ENCODE measurements around the gene USP26. TPM values are rescaled to one million over a fixed set of nuclear protein-coding genes. Genes with fewer than 3 reads are reported as not detected.
"Not testable (repeated sequence)": the region's sequence is repeated elsewhere in the genome, so short reads cannot be mapped to it uniquely, and the experiment has no call there.

USP26 gene, protein sequence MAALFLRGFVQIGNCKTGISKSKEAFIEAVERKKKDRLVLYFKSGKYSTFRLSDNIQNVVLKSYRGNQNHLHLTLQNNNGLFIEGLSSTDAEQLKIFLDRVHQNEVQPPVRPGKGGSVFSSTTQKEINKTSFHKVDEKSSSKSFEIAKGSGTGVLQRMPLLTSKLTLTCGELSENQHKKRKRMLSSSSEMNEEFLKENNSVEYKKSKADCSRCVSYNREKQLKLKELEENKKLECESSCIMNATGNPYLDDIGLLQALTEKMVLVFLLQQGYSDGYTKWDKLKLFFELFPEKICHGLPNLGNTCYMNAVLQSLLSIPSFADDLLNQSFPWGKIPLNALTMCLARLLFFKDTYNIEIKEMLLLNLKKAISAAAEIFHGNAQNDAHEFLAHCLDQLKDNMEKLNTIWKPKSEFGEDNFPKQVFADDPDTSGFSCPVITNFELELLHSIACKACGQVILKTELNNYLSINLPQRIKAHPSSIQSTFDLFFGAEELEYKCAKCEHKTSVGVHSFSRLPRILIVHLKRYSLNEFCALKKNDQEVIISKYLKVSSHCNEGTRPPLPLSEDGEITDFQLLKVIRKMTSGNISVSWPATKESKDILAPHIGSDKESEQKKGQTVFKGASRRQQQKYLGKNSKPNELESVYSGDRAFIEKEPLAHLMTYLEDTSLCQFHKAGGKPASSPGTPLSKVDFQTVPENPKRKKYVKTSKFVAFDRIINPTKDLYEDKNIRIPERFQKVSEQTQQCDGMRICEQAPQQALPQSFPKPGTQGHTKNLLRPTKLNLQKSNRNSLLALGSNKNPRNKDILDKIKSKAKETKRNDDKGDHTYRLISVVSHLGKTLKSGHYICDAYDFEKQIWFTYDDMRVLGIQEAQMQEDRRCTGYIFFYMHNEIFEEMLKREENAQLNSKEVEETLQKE
- not detected for total RNA-seq

DNA sequence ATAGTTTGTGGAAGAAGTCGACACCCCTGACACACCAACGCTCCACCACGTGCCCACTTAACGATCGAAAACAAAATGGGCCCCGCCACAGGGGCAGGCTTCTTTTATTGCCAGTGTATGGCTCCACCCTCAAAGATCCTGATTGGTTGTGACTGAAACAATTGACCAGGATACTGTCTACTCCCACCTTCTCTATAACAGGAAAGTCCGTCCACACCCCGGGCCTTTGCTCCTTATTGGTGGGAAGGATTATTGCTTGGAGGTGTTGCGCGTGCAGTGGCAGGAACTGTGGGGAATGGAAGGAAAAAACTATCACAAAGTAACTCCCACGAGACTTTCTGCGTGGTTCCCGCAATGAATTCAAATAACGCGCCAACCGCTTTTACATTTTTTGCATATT, at the start of gene USP26:
TSS of gene USP26 (minus strand) at position 79 of the 400 bp plus-strand sequence. CDS start 68,889 bp downstream, outside the sequence.
- no peaks in the 10 kb centered on the region for H3K9me3 Mint-ChIP-seq (ENCODE audit: insufficient read depth)
- no peak within 1 kb of the TSS for H3K4me3 Mint-ChIP-seq
- no peaks in the 10 kb centered on the region for H3K4me1 Mint-ChIP-seq (ENCODE audit: low read depth)
- H3K27me3 Mint-ChIP-seq (ENCODE audit: low read depth), result no peaks in the 10 kb centered on the region
- ATAC-seq (no peak), DNase-seq (no peak)
- H3K36me3 Mint-ChIP-seq (ENCODE audit: low read depth), result no peaks in the 10 kb centered on the region
- H3K27ac Mint-ChIP-seq, result no peak within 1 kb of the TSS
- POLR2A ChIA-PET, result no interaction called here
- CTCF ChIA-PET, result no interaction called here

- no peak overlapping the region for H3K27ac Mint-ChIP-seq
- no peaks in the 10 kb centered on the region for H3K27me3 Mint-ChIP-seq (ENCODE audit: low read depth)
- no peaks in the 10 kb centered on the region for H3K36me3 Mint-ChIP-seq (ENCODE audit: low read depth)
- H3K9me3 Mint-ChIP-seq (ENCODE audit: insufficient read depth), result no peaks in the 10 kb centered on the region
- DNase-seq, result no peak
- CTCF ChIA-PET, result no interaction called here
- H3K4me3 Mint-ChIP-seq, result no peak overlapping the region
- no peaks in the 10 kb centered on the region for H3K4me1 Mint-ChIP-seq (ENCODE audit: low read depth)
- no peak for ATAC-seq
- POLR2A ChIA-PET, result no interaction called here
These were observed 37.4 kb upstream of the USP26 start for GRCh38 chrX:133134282-133134681.

- ATAC-seq (no peak), DNase-seq (no peak)
- H3K4me1 Mint-ChIP-seq (ENCODE audit: low read depth), result no peaks in the 10 kb centered on the region
- H3K9me3 Mint-ChIP-seq (ENCODE audit: insufficient read depth), result no peaks in the 10 kb centered on the region
- H3K27ac Mint-ChIP-seq, result no peak overlapping the region
- no peaks in the 10 kb centered on the region for H3K27me3 Mint-ChIP-seq (ENCODE audit: low read depth)
- POLR2A ChIA-PET, result no interaction called here
- no peaks in the 10 kb centered on the region for H3K36me3 Mint-ChIP-seq (ENCODE audit: low read depth)
- no peak overlapping the region for H3K4me3 Mint-ChIP-seq
- CTCF ChIA-PET, result no interaction called here
These were observed 23.5 kb upstream of the USP26 start for GRCh38 chrX:133120406-133120805.

GRCh38 chrX:133094098-133094731, 2.7 kb downstream of the USP26 start:
- Mint-ChIP-seq H3K36me3 (ENCODE audit: low read depth) (no peaks in the 10 kb centered on the region), H3K9me3 (ENCODE audit: insufficient read depth) (no peaks in the 10 kb centered on the region), H3K4me3 (no peak overlapping the region), H3K4me1 (ENCODE audit: low read depth) (no peaks in the 10 kb centered on the region), H3K27me3 (ENCODE audit: low read depth) (no peaks in the 10 kb centered on the region), H3K27ac (no peak overlapping the region)
- ATAC-seq, result no peak
- DNase-seq, result no peak
- POLR2A ChIA-PET, result no interaction called here
- CTCF ChIA-PET, result no interaction called here

- CTCF ChIA-PET, result no interaction called here
- H3K36me3 Mint-ChIP-seq (ENCODE audit: low read depth), result no peaks in the 10 kb centered on the region
- DNase-seq, result no peak
- H3K4me3 Mint-ChIP-seq, result no peak overlapping the region
- H3K27me3 Mint-ChIP-seq (ENCODE audit: low read depth), result no peaks in the 10 kb centered on the region
- POLR2A ChIA-PET, result no interaction called here
- no peak for ATAC-seq
- H3K4me1 Mint-ChIP-seq (ENCODE audit: low read depth), result no peaks in the 10 kb centered on the region
- no peaks in the 10 kb centered on the region for H3K9me3 Mint-ChIP-seq (ENCODE audit: insufficient read depth)
- H3K27ac Mint-ChIP-seq, result no peak overlapping the region
These were observed 6.6 kb downstream of the USP26 start for GRCh38 chrX:133090236-133090809.

DNA sequence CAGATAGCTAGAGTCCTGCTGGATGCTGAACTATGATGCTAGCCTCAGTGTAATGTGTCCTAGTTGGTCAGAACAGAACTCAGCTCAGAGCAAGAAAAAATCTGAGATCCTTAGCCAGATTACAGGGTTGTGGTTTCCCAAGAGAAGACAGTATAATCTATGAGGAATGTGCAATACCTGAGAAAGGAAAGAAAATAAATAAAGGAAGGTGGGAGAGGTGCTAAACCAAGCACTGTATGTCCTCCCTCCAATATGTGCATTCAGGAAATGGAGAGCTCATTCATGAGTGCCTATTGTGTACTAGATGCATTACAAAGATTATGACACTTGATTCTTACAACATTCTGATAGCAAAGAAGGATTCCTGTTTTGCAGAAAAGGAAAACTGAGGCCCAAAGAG, 7.5 kb downstream of the USP26 start:
- ATAC-seq (no peak), DNase-seq (no peak)
- Mint-ChIP-seq H3K27ac (no peak overlapping the region), H3K36me3 (ENCODE audit: low read depth) (no peaks in the 10 kb centered on the region), H3K4me3 (no peak overlapping the region), H3K27me3 (ENCODE audit: low read depth) (no peaks in the 10 kb centered on the region), H3K9me3 (ENCODE audit: insufficient read depth) (no peaks in the 10 kb centered on the region), H3K4me1 (ENCODE audit: low read depth) (no peaks in the 10 kb centered on the region)
- ChIA-PET POLR2A (no interaction called here), CTCF (no interaction called here)

DNA sequence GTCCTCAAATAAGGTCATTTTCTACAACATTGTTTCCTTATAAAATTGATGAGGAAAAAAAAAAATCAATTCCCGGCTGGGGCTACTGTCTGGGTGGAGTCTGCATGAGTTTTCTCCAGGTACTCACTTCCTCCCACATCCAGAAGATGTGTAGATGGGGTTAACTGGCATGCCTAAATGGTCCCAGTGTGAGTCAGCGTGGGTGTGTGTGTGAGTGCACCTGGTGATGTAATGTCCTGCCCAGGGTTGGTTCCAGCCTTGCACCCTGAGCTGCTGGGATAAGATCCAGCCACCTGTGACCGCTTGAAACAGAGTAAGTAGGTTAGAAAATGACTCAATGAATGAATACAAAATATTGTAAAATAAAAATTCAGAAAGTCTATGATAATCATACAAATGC, 11.1 kb downstream of the USP26 start:
- ChIA-PET CTCF (no interaction called here), POLR2A (no interaction called here)
- Mint-ChIP-seq H3K4me3 (no peak overlapping the region), H3K4me1 (ENCODE audit: low read depth) (peaks cover 2% of the 10 kb centered on the region), H3K27ac (no peak overlapping the region), H3K9me3 (ENCODE audit: insufficient read depth) (no peaks in the 10 kb centered on the region), H3K36me3 (ENCODE audit: low read depth) (no peaks in the 10 kb centered on the region), H3K27me3 (ENCODE audit: low read depth) (no peaks in the 10 kb centered on the region)
- DNase-seq, result no peak
- no peak for ATAC-seq

DNA sequence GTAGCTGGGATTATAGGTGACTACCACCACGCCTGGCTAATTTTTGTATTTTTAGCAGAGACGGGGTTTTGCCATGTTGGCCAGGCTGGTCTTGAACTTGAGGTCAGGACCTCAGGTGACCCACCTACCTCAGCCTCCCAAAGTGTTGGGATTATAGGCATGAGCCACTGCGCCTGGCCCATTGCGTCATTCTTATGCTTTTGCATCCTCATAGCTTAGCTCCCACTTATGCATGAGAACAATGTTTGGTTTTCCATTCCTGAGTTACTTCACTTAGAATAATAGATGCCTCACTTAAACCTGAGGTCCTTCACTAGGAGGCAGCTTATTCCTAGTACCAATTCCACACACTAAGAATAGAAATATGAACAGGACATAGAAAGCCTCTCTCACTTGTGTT, 11.9 kb downstream of the USP26 start:
- H3K27me3 Mint-ChIP-seq (ENCODE audit: low read depth); H3K4me1 Mint-ChIP-seq (ENCODE audit: low read depth); POLR2A ChIA-PET; ATAC-seq; H3K4me3 Mint-ChIP-seq; H3K27ac Mint-ChIP-seq; DNase-seq; H3K9me3 Mint-ChIP-seq (ENCODE audit: insufficient read depth); H3K36me3 Mint-ChIP-seq (ENCODE audit: low read depth); CTCF ChIA-PET: not testable (repeated sequence)

- ChIA-PET CTCF (no interaction called here), POLR2A (no interaction called here)
- Mint-ChIP-seq H3K27ac (no peak overlapping the region), H3K27me3 (ENCODE audit: low read depth) (no peaks in the 10 kb centered on the region), H3K9me3 (ENCODE audit: insufficient read depth) (no peaks in the 10 kb centered on the region), H3K36me3 (ENCODE audit: low read depth) (no peaks in the 10 kb centered on the region), H3K4me1 (ENCODE audit: low read depth) (peaks cover 2% of the 10 kb centered on the region), H3K4me3 (no peak overlapping the region)
- no peak for DNase-seq
- no peak for ATAC-seq
These were observed 13.0 kb downstream of the USP26 start for GRCh38 chrX:133083899-133084298.

DNA sequence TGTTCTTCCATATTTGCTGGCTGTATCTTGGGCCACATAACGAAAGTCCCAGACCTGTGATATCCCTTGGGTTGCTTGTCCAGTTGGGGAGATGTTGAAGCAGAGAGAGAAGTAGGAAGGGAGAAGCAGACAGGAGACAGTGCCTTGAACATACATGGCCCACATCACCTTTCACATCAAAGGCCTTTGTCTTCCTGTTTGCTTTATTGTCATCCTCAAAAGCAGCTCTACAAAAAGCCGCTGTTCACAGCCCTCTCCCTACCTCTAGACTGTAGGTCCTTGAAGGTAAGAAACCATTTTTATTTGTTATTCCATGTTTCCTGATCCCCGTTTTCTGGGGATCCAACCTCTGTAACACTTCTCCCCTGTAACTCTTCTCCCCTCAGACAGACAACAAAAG, 14.9 kb downstream of the USP26 start:
- Mint-ChIP-seq H3K4me1 (ENCODE audit: low read depth) (peaks cover 2% of the 10 kb centered on the region), H3K27ac (no peak overlapping the region), H3K9me3 (ENCODE audit: insufficient read depth) (no peaks in the 10 kb centered on the region), H3K4me3 (no peak overlapping the region), H3K27me3 (ENCODE audit: low read depth) (no peaks in the 10 kb centered on the region), H3K36me3 (ENCODE audit: low read depth) (no peaks in the 10 kb centered on the region)
- no peak for DNase-seq
- ATAC-seq, result no peak
- ChIA-PET CTCF (no interaction called here), POLR2A (no interaction called here)

DNA sequence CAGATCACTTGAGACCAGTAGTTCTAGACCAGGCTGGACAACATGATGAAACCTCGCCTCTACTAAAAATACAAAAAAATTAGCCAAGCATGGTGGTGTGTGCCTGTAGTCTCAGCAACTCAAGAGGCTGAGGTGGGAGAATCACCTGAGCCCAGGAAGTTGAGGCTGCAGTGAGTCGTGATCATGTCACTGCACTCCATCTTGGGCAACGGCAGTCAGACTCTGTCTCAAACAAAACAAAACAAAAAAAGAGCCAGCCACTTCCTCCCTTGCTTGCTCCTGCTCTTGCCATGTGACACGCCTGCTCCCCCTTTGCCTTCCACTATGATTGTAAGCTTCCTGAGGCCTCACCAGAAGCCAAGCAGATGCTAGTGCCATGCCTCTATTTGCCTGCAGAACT, 19.1 kb downstream of the USP26 start:
- H3K9me3 Mint-ChIP-seq (ENCODE audit: insufficient read depth); H3K4me3 Mint-ChIP-seq: not testable (repeated sequence)

GRCh38 chrX:133072566-133072965, 24.3 kb downstream of the USP26 start:
- ATAC-seq (no peak), DNase-seq (no peak)
- Mint-ChIP-seq H3K27me3 (ENCODE audit: low read depth) (no peaks in the 10 kb centered on the region), H3K4me1 (ENCODE audit: low read depth) (no peaks in the 10 kb centered on the region), H3K4me3 (no peak overlapping the region), H3K36me3 (ENCODE audit: low read depth) (no peaks in the 10 kb centered on the region), H3K27ac (no peak overlapping the region), H3K9me3 (ENCODE audit: insufficient read depth) (no peaks in the 10 kb centered on the region)
- POLR2A ChIA-PET, result no interaction called here
- CTCF ChIA-PET, result no interaction called here

More for the DNA sequence above, 19.1 kb downstream of the USP26 start:
- H3K4me1 Mint-ChIP-seq (ENCODE audit: low read depth); H3K36me3 Mint-ChIP-seq (ENCODE audit: low read depth); CTCF ChIA-PET; DNase-seq; ATAC-seq; H3K27me3 Mint-ChIP-seq (ENCODE audit: low read depth); POLR2A ChIA-PET; H3K27ac Mint-ChIP-seq: not testable (repeated sequence)
